ENCODE data around the gene KPNA3.

DNA sequence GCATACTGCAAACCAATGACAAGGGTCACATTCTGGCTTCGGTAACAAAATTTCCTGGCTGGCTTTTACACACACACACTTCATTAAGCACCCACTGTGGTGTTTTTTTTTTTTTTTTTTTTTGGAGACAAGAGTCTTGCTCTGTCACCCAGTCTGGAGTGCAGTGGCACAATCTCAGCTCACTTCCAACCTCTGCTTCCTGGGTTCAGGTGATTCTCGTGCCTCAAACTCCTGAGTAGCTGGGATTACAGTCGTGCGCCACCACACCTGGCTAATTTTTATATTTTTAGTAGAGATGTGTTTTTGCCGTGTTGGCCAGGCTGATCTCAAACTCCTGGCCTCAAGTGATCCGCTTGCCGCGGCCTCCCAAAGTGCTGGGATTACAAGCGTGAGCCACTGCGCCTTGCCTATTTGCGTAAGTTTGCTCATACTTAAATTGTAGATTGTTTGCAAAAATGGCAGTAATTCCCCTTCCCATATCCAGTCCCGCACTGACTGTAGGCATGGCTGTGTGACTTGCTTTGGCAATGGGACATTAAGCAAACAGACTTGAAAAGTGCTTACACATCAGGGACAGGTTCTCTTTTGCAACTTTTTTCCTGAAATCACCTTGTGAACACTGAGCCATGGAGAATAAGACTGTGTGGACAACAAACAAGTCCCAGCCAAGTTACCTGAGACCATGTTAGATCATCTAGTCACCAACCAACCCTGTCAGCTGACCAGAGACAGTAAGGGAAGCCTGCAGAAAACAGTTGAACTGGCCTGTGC is 59.1 kb downstream of the KPNA3 start:
- TF ChIP-seq, protein P1, sequence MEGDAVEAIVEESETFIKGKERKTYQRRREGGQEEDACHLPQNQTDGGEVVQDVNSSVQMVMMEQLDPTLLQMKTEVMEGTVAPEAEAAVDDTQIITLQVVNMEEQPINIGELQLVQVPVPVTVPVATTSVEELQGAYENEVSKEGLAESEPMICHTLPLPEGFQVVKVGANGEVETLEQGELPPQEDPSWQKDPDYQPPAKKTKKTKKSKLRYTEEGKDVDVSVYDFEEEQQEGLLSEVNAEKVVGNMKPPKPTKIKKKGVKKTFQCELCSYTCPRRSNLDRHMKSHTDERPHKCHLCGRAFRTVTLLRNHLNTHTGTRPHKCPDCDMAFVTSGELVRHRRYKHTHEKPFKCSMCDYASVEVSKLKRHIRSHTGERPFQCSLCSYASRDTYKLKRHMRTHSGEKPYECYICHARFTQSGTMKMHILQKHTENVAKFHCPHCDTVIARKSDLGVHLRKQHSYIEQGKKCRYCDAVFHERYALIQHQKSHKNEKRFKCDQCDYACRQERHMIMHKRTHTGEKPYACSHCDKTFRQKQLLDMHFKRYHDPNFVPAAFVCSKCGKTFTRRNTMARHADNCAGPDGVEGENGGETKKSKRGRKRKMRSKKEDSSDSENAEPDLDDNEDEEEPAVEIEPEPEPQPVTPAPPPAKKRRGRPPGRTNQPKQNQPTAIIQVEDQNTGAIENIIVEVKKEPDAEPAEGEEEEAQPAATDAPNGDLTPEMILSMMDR (conservative IDR thresholded peaks at IDR 0.05): no peak
- no peak for TF ChIP-seq EZH2 (IDR thresholded peaks at IDR 0.05; ENCODE audit: low read depth)
